ENCODE data around the gene MYCBPAP.

The MYCBPAP gene

GRCh38 chr17:50540560-50541401 lies 32.5 kb downstream of the MYCBPAP start:
- no peak overlapping the region for H3K4me3 ChIP-seq (ENCODE audit: control insufficient read depth, low read depth, low read length)
- DNase-seq (ENCODE audit: low read depth) = no peak
- TF ChIP-seq CTCF (conservative IDR thresholded peaks at IDR 0.05; ENCODE audit: control insufficient read depth, insufficient read depth, low read depth, low read length) = no peak

- no peak for DNase-seq (ENCODE audit: low read depth)
- H3K4me3 ChIP-seq (ENCODE audit: control insufficient read depth, low read depth, low read length) = peak overlapping the region; percentile 31
- TF ChIP-seq CTCF (conservative IDR thresholded peaks at IDR 0.05; ENCODE audit: control insufficient read depth, insufficient read depth, low read depth, low read length) = no peak
Observed at GRCh38 chr17:50541402-50541715, 33.1 kb downstream of the MYCBPAP start.

- peak; percentile 69 for DNase-seq (ENCODE audit: low read depth)
- peak overlapping the region; percentile 42 for H3K4me3 ChIP-seq (ENCODE audit: control insufficient read depth, low read depth, low read length)
Observed at GRCh38 chr17:50541716-50542688, 33.8 kb downstream of the MYCBPAP start.

GRCh38 chr17:50542795-50543774 lies 34.8 kb downstream of the MYCBPAP start:
- no peak for DNase-seq (ENCODE audit: low read depth)
- TF ChIP-seq CTCF (conservative IDR thresholded peaks at IDR 0.05; ENCODE audit: control insufficient read depth, insufficient read depth, low read depth, low read length) = no peak
- no peak overlapping the region for H3K4me3 ChIP-seq (ENCODE audit: control insufficient read depth, low read depth, low read length)

More at GRCh38 chr17:50541716-50542688, 33.8 kb downstream of the MYCBPAP start:
- no peak for TF ChIP-seq CTCF (conservative IDR thresholded peaks at IDR 0.05; ENCODE audit: control insufficient read depth, insufficient read depth, low read depth, low read length)

- TF ChIP-seq CTCF (conservative IDR thresholded peaks at IDR 0.05; ENCODE audit: control insufficient read depth, insufficient read depth, low read depth, low read length) = no peak
- DNase-seq (ENCODE audit: low read depth) = no peak
Observed at GRCh38 chr17:50544516-50544915, 36.3 kb downstream of the MYCBPAP start.

GRCh38 chr17:50545311-50545710 lies 37.1 kb downstream of the MYCBPAP start:
- no peak for TF ChIP-seq CTCF (conservative IDR thresholded peaks at IDR 0.05; ENCODE audit: control insufficient read depth, insufficient read depth, low read depth, low read length)
- H3K4me3 ChIP-seq (ENCODE audit: control insufficient read depth, low read depth, low read length) = no peak overlapping the region
- no peak for DNase-seq (ENCODE audit: low read depth)

More at GRCh38 chr17:50544516-50544915, 36.3 kb downstream of the MYCBPAP start:
- no peak overlapping the region for H3K4me3 ChIP-seq (ENCODE audit: control insufficient read depth, low read depth, low read length)

Data from fibroblast of mammary gland (primary cell).